Suprapubic skin (tissue), 4 donors: ENCODE measurements around the gene TTC28. TPM values are rescaled to one million over a fixed set of nuclear protein-coding genes. Genes with fewer than 3 reads are reported as not detected.

ENCODE experiments used
- DNase-seq, 2 donors: peaks; one replicate each; pipeline ENCODE4 v3.0.0-alpha.2; 2019; ENCODE audit warnings: low spot score in 2 of 2
- H3K27ac ChIP-seq: fragments of 200-600 bp; sonication (generic); one replicate; pipeline ENCODE4 v1.5.1; 2019
- H3K27me3 ChIP-seq: fragments of 200-600 bp; sonication (generic); one replicate; pipeline ENCODE4 v1.5.1; 2019
- H3K36me3 ChIP-seq: fragments of 200-600 bp; sonication (generic); one replicate; pipeline ENCODE4 v1.5.1; 2019
- H3K4me1 ChIP-seq: fragments of 200-600 bp; sonication (generic); one replicate; pipeline ENCODE4 v1.5.1; 2019
- H3K4me3 ChIP-seq: fragments of 200-600 bp; sonication (generic); one replicate; pipeline ENCODE4 v1.5.1; 2019; ENCODE audit warnings: mild to moderate bottlenecking
- H3K9me3 ChIP-seq: fragments of 200-600 bp; sonication (generic); one replicate; pipeline ENCODE4 v1.5.1; 2019
- EP300 ChIP-seq: sonication (generic); formaldehyde crosslinking; IDR thresholded peaks from one replicate; pipeline ENCODE4 v1.6.1; 2017; ENCODE audit warnings: antibody characterized with exemption
- POLR2A ChIP-seq, 2 donors: fragments of 450-650 bp; IDR thresholded peaks; one replicate each; pipeline ENCODE4 v1.6.1; 2017; ENCODE audit warnings: antibody characterized with exemption in 2 of 2, mild to moderate bottlenecking in 2 of 2, moderate library complexity in 2 of 2
- POLR2AphosphoS5 ChIP-seq, 3 donors: sonication (generic); formaldehyde crosslinking; IDR thresholded peaks; one replicate each; pipeline ENCODE4 v1.6.1; 2017; ENCODE audit warnings: antibody characterized with exemption in 3 of 3
- WGBS: methylation state at CpG from one replicate; pipeline ENCODE4 v1.1.5; 2018; 5-methylcytosine and 5-hydroxymethylcytosine counted together
- total RNA-seq, 4 donors: library from RNA; depleted of rRNA; stranded (reverse); fragments of >200 nt; gene quantifications; one replicate each; pipeline ENCODE4 v1.1.0, GENCODE V29; 2016
- TF ChIP-seq, protein P1 (sequence below), 2 donors: fragments of 200-600 bp in 1 of 2; fragments of 450-650 bp in 1 of 2; sonication (generic) in 1 of 2; IDR thresholded peaks; one replicate each; pipeline ENCODE4 v1.5.1; 2016 to 2019; ENCODE audit warnings: antibody characterized with exemption in 2 of 2, mild to moderate bottlenecking in 1 of 2, moderate library complexity in 1 of 2

TTC28 gene
- total RNA-seq, 4 donors from 2014 or later: 8.1 to 23.1 (median 11.7) TPM

DNA sequence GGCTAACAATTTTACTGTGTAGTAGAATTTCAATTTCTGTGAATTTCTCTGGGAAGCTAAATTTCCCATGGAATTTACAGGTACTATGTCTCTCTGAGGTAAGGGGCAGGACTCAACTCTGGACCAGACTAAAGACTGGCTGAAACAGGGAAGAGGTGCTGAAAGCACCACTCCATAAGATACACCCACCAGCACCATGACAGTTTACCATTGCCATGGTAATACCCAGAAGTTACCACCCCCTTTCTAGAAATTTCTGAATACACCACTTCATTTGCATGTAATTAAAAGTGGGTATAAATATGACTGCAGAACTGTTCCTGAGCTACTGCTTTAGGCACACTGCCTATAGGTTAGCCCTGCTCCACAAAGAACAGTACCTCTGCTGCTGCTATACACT is 274.1 kb downstream of the TTC28 start:
- H3K9me3 ChIP-seq: no peaks in the 10 kb centered on the region
- H3K36me3 ChIP-seq: no peaks in the 10 kb centered on the region
- H3K4me1 ChIP-seq: peaks cover 7% of the 10 kb centered on the region
- no peak overlapping the region for H3K4me3 ChIP-seq
- no peak overlapping the region for H3K27ac ChIP-seq
- no peaks in the 10 kb centered on the region for H3K27me3 ChIP-seq
- DNase-seq: no peak
- TF ChIP-seq POLR2A (IDR thresholded peaks at IDR 0.05): no peak
- TF ChIP-seq, protein P1, sequence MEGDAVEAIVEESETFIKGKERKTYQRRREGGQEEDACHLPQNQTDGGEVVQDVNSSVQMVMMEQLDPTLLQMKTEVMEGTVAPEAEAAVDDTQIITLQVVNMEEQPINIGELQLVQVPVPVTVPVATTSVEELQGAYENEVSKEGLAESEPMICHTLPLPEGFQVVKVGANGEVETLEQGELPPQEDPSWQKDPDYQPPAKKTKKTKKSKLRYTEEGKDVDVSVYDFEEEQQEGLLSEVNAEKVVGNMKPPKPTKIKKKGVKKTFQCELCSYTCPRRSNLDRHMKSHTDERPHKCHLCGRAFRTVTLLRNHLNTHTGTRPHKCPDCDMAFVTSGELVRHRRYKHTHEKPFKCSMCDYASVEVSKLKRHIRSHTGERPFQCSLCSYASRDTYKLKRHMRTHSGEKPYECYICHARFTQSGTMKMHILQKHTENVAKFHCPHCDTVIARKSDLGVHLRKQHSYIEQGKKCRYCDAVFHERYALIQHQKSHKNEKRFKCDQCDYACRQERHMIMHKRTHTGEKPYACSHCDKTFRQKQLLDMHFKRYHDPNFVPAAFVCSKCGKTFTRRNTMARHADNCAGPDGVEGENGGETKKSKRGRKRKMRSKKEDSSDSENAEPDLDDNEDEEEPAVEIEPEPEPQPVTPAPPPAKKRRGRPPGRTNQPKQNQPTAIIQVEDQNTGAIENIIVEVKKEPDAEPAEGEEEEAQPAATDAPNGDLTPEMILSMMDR (IDR thresholded peaks at IDR 0.05): no peak
- no peak for TF ChIP-seq POLR2AphosphoS5 (IDR thresholded peaks at IDR 0.05)
- no peak for TF ChIP-seq EP300

DNA sequence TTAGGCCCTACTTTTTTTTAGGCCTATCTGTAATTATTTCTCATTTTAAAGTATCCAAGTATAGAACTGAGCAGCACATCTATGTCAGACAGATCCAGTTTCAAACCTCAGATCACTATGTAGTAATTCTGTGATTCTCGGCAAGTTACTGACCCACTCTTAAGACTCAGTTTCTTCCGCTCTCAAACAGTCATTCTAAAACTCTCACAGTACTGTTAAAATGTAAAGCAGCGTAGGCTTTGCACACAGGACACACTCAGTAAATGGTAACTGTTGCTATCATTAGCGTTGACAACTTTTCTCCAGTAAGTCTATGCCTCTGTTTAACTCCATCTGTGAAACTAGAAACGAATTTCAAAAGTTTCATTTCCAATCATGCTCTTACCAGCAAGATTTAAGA is 277.1 kb downstream of the TTC28 start:
- Histone ChIP-seq H3K27me3 (no peaks in the 10 kb centered on the region), H3K36me3 (no peaks in the 10 kb centered on the region), H3K27ac (no peak overlapping the region), H3K4me1 (no peaks in the 10 kb centered on the region), H3K9me3 (no peaks in the 10 kb centered on the region), H3K4me3 (no peak overlapping the region)
- 95% methylated on average over 5 of the region's 5 CpGs for WGBS
- TF ChIP-seq, protein P1 (IDR thresholded peaks at IDR 0.05): no peak
- TF ChIP-seq POLR2A (IDR thresholded peaks at IDR 0.05): no peak
- TF ChIP-seq EP300: no peak
- no peak for TF ChIP-seq POLR2AphosphoS5 (IDR thresholded peaks at IDR 0.05)
- DNase-seq: no peak

DNA sequence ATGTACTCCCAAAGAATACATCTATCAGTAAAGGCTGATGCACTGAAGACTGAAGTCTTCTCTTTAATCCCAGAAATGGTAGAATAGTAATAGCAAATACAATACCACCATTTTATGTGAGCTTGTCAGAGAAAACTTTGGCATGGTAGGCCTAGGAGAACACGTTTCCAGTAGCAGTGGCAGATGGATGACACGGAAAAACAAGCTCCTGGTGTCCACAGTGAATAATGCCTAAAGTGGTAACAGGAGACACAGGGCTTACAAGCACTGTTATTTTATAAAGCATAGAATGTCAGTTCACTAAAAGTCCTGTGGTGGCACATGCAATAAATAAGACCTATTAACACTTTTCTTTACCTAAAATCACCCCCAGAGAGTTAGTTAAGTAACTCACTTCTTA is 277.6 kb downstream of the TTC28 start:
- Histone ChIP-seq H3K4me1 (no peaks in the 10 kb centered on the region), H3K9me3 (no peaks in the 10 kb centered on the region), H3K4me3 (no peak overlapping the region), H3K27me3 (no peaks in the 10 kb centered on the region), H3K27ac (no peak overlapping the region), H3K36me3 (no peaks in the 10 kb centered on the region)
- TF ChIP-seq EP300: no peak
- 86% methylated on average over 2 of the region's 2 CpGs for WGBS
- DNase-seq: no peak

GRCh38 chr22:28398981-28399380 is 280.7 kb downstream of the TTC28 start:
- Histone ChIP-seq H3K27ac (no peak overlapping the region), H3K4me3 (no peak overlapping the region), H3K4me1 (peaks cover 8% of the 10 kb centered on the region), H3K27me3 (no peaks in the 10 kb centered on the region), H3K9me3 (no peaks in the 10 kb centered on the region), H3K36me3 (no peaks in the 10 kb centered on the region)
- 68% methylated on average over 1 of the region's 1 CpG for WGBS
- no peak for DNase-seq
- TF ChIP-seq POLR2AphosphoS5 (IDR thresholded peaks at IDR 0.05): no peak
- no peak for TF ChIP-seq POLR2A (IDR thresholded peaks at IDR 0.05)
- TF ChIP-seq, protein P1 (IDR thresholded peaks at IDR 0.05): no peak
- no peak for TF ChIP-seq EP300

- Histone ChIP-seq H3K27me3 (no peaks in the 10 kb centered on the region), H3K4me3 (no peak overlapping the region), H3K27ac (no peak overlapping the region), H3K9me3 (no peaks in the 10 kb centered on the region), H3K36me3 (no peaks in the 10 kb centered on the region), H3K4me1 (peaks cover 8% of the 10 kb centered on the region)
- DNase-seq: no peak
- TF ChIP-seq EP300 (no peak), POLR2A (IDR thresholded peaks at IDR 0.05) (no peak), POLR2AphosphoS5 (IDR thresholded peaks at IDR 0.05) (no peak)
- TF ChIP-seq, protein P1 (IDR thresholded peaks at IDR 0.05): no peak
Measured at GRCh38 chr22:28398355-28398754, 281.3 kb downstream of the TTC28 start.

DNA sequence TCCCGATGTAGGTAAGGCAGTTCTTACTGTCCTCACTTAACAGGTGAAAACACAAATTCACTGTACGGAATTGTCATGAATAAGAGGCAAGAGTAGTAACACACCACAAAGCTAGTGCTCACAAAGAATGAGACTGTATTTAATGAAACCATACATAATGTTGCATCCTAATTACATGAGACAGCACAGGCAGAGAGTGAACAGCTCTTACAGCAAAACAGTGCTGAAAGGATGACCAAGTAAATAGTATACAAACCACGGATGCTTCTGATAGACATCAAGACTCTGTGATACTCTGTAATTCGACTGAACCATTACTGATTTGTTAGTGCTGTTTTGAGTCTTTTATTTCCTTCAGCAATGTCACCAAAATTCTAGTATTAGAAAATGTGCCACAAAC is 282.3 kb downstream of the TTC28 start:
- no peak overlapping the region for H3K4me3 ChIP-seq
- peaks cover 8% of the 10 kb centered on the region for H3K4me1 ChIP-seq
- H3K36me3 ChIP-seq: no peaks in the 10 kb centered on the region
- no peaks in the 10 kb centered on the region for H3K9me3 ChIP-seq
- H3K27me3 ChIP-seq: no peaks in the 10 kb centered on the region
- no peak for TF ChIP-seq EP300
- no peak for TF ChIP-seq POLR2AphosphoS5 (IDR thresholded peaks at IDR 0.05)
- TF ChIP-seq POLR2A (IDR thresholded peaks at IDR 0.05): no peak
- TF ChIP-seq, protein P1 (IDR thresholded peaks at IDR 0.05): no peak
- WGBS: 79% methylated on average over 4 of the region's 4 CpGs
- no peak overlapping the region for H3K27ac ChIP-seq
- no peak for DNase-seq
